Astrocyte of the cerebellum (primary cell): ENCODE data around the gene ACOXL.

ENCODE experiments used
- DNase-seq: peaks from one replicate; pipeline ENCODE4 v3.0.0-alpha.2; 2011; ENCODE audit warnings: low read depth
- H3K4me3 ChIP-seq: 2 replicates; pipeline ENCODE4 v1.5.1; 2011; ENCODE audit warnings: mild to moderate bottlenecking, low read depth, low read length, moderate library complexity
- in situ Hi-C: cut with HindIII; loops from 2 replicates; pipeline ENCODE4 v1.10.0; 2017; ENCODE audit warnings: low sequenced_read_pairs
- TF ChIP-seq, protein P1 (sequence below): IDR thresholded peaks from 2 replicates; pipeline ENCODE4 v1.5.1; 2012; ENCODE audit warnings: low read length, low read depth, moderate library complexity, mild to moderate bottlenecking; ENCODE audit errors: missing control alignments

The ACOXL gene

DNA sequence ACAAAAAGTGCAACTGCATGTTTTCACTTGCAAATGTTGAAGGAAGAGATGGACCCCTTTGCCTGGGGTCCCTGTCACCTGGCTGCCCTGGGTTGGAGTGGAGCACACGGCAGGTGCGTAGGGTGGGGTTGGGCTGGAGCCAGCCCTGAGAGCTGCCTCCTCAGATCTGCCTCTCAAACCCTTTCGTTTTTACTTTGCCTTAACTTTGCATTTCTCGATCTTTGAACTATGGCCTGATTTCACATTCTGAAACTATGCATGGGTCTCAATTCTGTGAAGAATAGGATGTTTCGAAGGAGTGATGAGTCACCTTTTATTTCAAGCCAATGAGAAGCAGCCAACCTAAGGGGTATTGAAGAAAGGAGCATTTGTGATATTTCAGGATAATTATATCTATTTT, 132.8 kb downstream of the ACOXL start:
- no peak overlapping the region for H3K4me3 ChIP-seq
- TF ChIP-seq, protein P1, sequence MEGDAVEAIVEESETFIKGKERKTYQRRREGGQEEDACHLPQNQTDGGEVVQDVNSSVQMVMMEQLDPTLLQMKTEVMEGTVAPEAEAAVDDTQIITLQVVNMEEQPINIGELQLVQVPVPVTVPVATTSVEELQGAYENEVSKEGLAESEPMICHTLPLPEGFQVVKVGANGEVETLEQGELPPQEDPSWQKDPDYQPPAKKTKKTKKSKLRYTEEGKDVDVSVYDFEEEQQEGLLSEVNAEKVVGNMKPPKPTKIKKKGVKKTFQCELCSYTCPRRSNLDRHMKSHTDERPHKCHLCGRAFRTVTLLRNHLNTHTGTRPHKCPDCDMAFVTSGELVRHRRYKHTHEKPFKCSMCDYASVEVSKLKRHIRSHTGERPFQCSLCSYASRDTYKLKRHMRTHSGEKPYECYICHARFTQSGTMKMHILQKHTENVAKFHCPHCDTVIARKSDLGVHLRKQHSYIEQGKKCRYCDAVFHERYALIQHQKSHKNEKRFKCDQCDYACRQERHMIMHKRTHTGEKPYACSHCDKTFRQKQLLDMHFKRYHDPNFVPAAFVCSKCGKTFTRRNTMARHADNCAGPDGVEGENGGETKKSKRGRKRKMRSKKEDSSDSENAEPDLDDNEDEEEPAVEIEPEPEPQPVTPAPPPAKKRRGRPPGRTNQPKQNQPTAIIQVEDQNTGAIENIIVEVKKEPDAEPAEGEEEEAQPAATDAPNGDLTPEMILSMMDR, result no peak
- in situ Hi-C loops, result loop anchor here (5.0 kb wide), 1 partner anchor 48 kb away; no protein-coding TSS in a partner anchor
- DNase-seq, result no peak

- TF ChIP-seq, protein P1, result no peak
- DNase-seq, result no peak
- in situ Hi-C loops, result loop anchor here (5.0 kb wide), 1 partner anchor 49 kb away; no protein-coding TSS in a partner anchor
- no peak overlapping the region for H3K4me3 ChIP-seq
These were observed 133.7 kb downstream of the ACOXL start for GRCh38 chr2:110866045-110866444.

DNA sequence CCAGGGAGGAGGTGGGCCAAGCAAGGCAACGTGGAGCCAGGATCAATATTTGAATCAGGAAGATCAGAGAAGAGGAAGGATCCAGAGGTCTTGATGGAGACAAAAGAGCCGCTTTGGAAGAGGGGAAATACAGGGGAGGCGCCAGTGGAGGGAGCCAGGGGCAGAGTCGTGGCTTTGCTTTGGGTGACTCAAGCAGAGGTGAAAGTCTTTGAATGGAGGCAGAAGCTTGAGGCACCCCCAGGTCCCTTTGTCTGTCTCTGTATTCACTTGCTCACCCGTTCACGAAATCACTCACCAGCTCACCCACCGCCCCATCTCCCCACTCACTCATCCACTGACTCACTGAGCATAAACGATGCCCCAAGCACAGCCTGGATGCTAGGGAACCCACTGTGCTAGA, 134.1 kb downstream of the ACOXL start:
- in situ Hi-C loops, result loop anchor here (5.0 kb wide), 1 partner anchor 49 kb away; no protein-coding TSS in a partner anchor
- DNase-seq, result no peak
- no peak overlapping the region for H3K4me3 ChIP-seq
- TF ChIP-seq, protein P1, result no peak

GRCh38 chr2:110867078-110867477, 134.7 kb downstream of the ACOXL start:
- TF ChIP-seq, protein P1, result no peak

GRCh38 chr2:110868971-110869370, 136.6 kb downstream of the ACOXL start:
- DNase-seq, result no peak
- in situ Hi-C loops, result loop anchor here (5.0 kb wide), 1 partner anchor 52 kb away; no protein-coding TSS in a partner anchor
- TF ChIP-seq, protein P1, result no peak

More at GRCh38 chr2:110867078-110867477, 134.7 kb downstream of the ACOXL start:
- H3K4me3 ChIP-seq, result no peak overlapping the region
- no peak for DNase-seq
- in situ Hi-C loops, result loop anchor here (5.0 kb wide), 1 partner anchor 50 kb away; no protein-coding TSS in a partner anchor

DNA sequence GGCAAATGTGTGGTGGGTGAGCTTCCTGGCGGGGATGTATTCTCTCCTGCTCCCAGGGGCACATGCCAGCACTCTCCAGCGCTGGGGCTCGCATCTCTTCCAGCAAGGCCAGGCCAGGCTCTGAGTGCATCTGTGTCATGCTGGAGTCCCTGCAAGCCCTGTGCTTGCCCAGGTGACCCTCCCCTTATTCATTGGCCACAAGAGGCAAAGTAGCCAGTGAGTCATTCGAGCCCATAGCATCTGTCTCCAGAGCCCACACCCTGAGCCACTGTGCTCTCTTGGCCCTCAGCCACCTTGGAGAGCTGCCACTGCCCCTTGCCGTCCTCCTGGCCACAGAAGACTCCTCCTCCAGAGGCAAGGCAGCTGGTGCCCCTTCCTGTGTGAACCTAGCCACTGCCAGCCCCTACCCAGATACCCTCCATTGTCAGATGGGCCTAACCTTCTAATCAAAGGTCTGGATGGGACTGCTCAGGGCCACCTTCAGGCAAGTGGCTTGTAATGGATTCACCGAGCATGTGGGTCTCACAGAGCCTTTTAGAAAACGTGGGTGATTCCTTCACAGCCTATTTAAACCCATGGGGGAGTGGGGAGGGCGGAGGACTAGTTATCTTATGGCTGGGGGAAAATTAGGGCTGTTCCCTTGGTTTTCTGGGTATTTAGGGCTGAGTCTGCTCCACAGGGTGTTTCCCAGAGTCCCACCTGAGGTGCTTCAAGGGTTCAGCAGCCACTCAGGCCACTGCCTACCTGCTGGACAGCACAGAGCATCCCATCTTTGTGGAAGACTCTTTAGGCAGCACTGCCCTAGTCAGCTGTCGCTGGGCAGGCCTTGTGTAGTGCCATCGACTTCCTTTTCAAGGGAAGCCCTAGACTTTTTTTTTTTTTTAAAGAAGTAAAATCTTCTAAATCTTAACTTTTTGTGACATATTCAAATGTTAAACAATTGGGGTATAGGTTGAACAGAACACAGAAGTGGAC, 137.4 kb downstream of the ACOXL start:
- peak; percentile 6 for DNase-seq
- no peak overlapping the region for H3K4me3 ChIP-seq
- in situ Hi-C loops, result loop anchor here (5.0 kb wide), 1 partner anchor 52 kb away; no protein-coding TSS in a partner anchor
- TF ChIP-seq, protein P1, result no peak

More at GRCh38 chr2:110868971-110869370, 136.6 kb downstream of the ACOXL start:
- H3K4me3 ChIP-seq, result no peak overlapping the region
